ENCODE results near the gene UBE2Q1. TPM values are rescaled to one million over a fixed set of nuclear protein-coding genes. Genes with fewer than 3 reads are reported as not detected.

UBE2Q1 gene
- total and polyA plus RNA-seq, 2 donors (not counting 1 experiment from before 2014, with no cell fraction given), result 20.1 to 23.6 TPM

DNA sequence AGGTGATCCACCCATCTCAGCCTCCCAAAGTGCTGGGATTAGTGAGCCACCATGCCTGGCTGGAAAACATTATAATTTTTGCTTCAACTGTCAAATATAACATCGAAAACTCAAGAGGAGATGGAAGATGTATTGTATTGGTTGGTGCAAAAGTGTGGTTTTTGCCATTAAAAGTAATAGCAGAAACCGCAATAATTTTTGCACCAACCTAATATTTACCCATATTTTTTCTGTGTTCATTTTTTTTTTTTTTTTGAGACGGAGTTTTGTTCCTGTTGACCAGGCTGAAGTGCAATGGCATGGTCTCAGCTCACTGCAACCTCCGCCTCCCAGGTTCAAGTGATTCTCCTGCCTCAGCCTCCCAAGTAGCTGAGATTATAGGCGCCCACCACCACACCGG lies 29.2 kb downstream of the UBE2Q1 start:
- H3K4me1 ChIP-seq (ENCODE audit: control insufficient read depth, extremely low read depth, insufficient read depth, low read length), result no peaks in the 10 kb centered on the region
- no peaks in the 10 kb centered on the region for H3K36me3 ChIP-seq (ENCODE audit: control insufficient read depth, insufficient read depth, low read length)
- no peak overlapping the region for H3K9ac ChIP-seq (ENCODE audit: insufficient read depth, low read length)
- TF ChIP-seq, protein P1, sequence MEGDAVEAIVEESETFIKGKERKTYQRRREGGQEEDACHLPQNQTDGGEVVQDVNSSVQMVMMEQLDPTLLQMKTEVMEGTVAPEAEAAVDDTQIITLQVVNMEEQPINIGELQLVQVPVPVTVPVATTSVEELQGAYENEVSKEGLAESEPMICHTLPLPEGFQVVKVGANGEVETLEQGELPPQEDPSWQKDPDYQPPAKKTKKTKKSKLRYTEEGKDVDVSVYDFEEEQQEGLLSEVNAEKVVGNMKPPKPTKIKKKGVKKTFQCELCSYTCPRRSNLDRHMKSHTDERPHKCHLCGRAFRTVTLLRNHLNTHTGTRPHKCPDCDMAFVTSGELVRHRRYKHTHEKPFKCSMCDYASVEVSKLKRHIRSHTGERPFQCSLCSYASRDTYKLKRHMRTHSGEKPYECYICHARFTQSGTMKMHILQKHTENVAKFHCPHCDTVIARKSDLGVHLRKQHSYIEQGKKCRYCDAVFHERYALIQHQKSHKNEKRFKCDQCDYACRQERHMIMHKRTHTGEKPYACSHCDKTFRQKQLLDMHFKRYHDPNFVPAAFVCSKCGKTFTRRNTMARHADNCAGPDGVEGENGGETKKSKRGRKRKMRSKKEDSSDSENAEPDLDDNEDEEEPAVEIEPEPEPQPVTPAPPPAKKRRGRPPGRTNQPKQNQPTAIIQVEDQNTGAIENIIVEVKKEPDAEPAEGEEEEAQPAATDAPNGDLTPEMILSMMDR (conservative IDR thresholded peaks at IDR 0.05 in 1 of 2, IDR thresholded peaks at IDR 0.05 in 1 of 2; ENCODE audit: low read depth in 1 of 2, low read length in 2 of 2), result no peak
- TF ChIP-seq EZH2 (IDR thresholded peaks at IDR 0.05; ENCODE audit: low read length, missing control alignments), result no peak
- no peak overlapping the region for H2AFZ ChIP-seq (ENCODE audit: low read length)
- H3K4me3 ChIP-seq (replicated peaks in 1 of 4; ENCODE audit: control extremely low read depth in 1 of 4, insufficient read depth in 1 of 4, low read depth in 3 of 4, low read length in 4 of 4), result no peak overlapping the region
- no peaks in the 10 kb centered on the region for H3K9me3 ChIP-seq (ENCODE audit: control insufficient read depth, insufficient read depth, low read depth, low read length)
- H3K4me2 ChIP-seq (ENCODE audit: extremely low read depth, insufficient read depth, low read length), result no peak overlapping the region
- no peaks in the 10 kb centered on the region for H3K79me2 ChIP-seq (ENCODE audit: control insufficient read depth, insufficient read depth, low read length)
- no peak for DNase-seq (ENCODE audit: low read depth in 2 of 2)
- H3K27me3 ChIP-seq (ENCODE audit: control insufficient read depth, insufficient read depth, low read length), result peaks cover 4% of the 10 kb centered on the region
- H3K27ac ChIP-seq (ENCODE audit: insufficient read depth, low read length), result no peak overlapping the region
- H4K20me1 ChIP-seq (ENCODE audit: control insufficient read depth, extremely low read depth, insufficient read depth, low read length), result no peaks in the 10 kb centered on the region

DNA sequence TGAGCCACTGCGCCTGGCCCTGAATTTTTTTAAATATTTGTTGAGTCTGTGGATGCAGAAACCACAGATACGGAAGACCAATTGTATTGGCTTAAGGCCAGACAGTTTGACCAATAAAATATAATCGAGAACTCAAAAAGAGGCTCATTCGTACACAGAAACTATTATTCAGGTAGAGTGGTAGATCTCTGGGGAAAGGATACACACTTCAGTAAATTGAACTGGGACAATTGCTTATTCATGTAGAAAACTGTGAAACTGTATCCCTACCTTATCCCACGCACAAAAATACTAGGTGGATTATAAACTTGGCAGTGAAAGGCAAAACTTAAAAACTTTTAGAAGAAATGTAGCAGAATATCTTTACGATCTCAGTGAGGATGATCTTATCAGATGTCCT lies 31.3 kb downstream of the UBE2Q1 start:
- Histone ChIP-seq H4K20me1 (ENCODE audit: control insufficient read depth, extremely low read depth, insufficient read depth, low read length) (no peaks in the 10 kb centered on the region), H3K9me3 (ENCODE audit: control insufficient read depth, insufficient read depth, low read depth, low read length) (no peaks in the 10 kb centered on the region), H3K36me3 (ENCODE audit: control insufficient read depth, insufficient read depth, low read length) (no peaks in the 10 kb centered on the region), H3K27me3 (ENCODE audit: control insufficient read depth, insufficient read depth, low read length) (peaks cover 17% of the 10 kb centered on the region), H3K4me2 (ENCODE audit: extremely low read depth, insufficient read depth, low read length) (no peak overlapping the region), H3K79me2 (ENCODE audit: control insufficient read depth, insufficient read depth, low read length) (no peaks in the 10 kb centered on the region), H3K27ac (ENCODE audit: insufficient read depth, low read length) (no peak overlapping the region), H3K9ac (ENCODE audit: insufficient read depth, low read length) (no peak overlapping the region), H2AFZ (ENCODE audit: low read length) (no peak overlapping the region), H3K4me1 (ENCODE audit: control insufficient read depth, extremely low read depth, insufficient read depth, low read length) (no peaks in the 10 kb centered on the region), H3K4me3 (replicated peaks in 1 of 4; ENCODE audit: control extremely low read depth in 1 of 4, insufficient read depth in 1 of 4, low read depth in 3 of 4, low read length in 4 of 4) (no peak overlapping the region)
- DNase-seq (ENCODE audit: low read depth in 2 of 2), result no peak
- TF ChIP-seq, protein P1 (conservative IDR thresholded peaks at IDR 0.05 in 1 of 2, IDR thresholded peaks at IDR 0.05 in 1 of 2; ENCODE audit: low read depth in 1 of 2, low read length in 2 of 2), result no peak
- no peak for TF ChIP-seq EZH2 (IDR thresholded peaks at IDR 0.05; ENCODE audit: low read length, missing control alignments)

DNA sequence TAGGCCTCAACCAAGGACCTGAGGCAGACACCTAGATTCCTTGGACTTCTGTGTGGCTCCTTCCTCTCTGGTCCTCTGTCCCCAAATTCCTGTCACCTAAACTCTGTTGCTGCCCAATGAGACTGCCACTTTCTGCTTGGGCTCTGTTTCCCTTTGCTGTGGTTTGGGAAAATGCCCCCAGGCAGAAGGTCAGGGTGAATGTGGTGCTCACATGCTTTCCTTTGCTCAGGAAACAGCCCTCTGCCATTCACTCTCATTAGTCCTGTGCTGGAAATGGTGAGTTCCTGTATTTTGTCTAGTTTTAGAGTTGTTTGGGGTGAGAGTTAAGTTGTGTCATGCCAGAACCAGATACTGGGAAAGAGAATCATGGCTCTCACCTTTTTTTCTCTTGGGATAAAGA lies 33.6 kb downstream of the UBE2Q1 start:
- H3K79me2 ChIP-seq (ENCODE audit: control insufficient read depth, insufficient read depth, low read length), result no peaks in the 10 kb centered on the region
- H4K20me1 ChIP-seq (ENCODE audit: control insufficient read depth, extremely low read depth, insufficient read depth, low read length), result no peaks in the 10 kb centered on the region

More for the DNA sequence above, 33.6 kb downstream of the UBE2Q1 start:
- no peaks in the 10 kb centered on the region for H3K9me3 ChIP-seq (ENCODE audit: control insufficient read depth, insufficient read depth, low read depth, low read length)
- peaks cover 22% of the 10 kb centered on the region for H3K27me3 ChIP-seq (ENCODE audit: control insufficient read depth, insufficient read depth, low read length)
- no peak for DNase-seq (ENCODE audit: low read depth in 2 of 2)
- H3K27ac ChIP-seq (ENCODE audit: insufficient read depth, low read length), result no peak overlapping the region
- H3K4me3 ChIP-seq (replicated peaks in 1 of 4; ENCODE audit: control extremely low read depth in 1 of 4, insufficient read depth in 1 of 4, low read depth in 3 of 4, low read length in 4 of 4), result no peak overlapping the region
- no peaks in the 10 kb centered on the region for H3K36me3 ChIP-seq (ENCODE audit: control insufficient read depth, insufficient read depth, low read length)
- H3K4me1 ChIP-seq (ENCODE audit: control insufficient read depth, extremely low read depth, insufficient read depth, low read length), result no peaks in the 10 kb centered on the region
- no peak overlapping the region for H3K4me2 ChIP-seq (ENCODE audit: extremely low read depth, insufficient read depth, low read length)
- TF ChIP-seq, protein P1 (conservative IDR thresholded peaks at IDR 0.05 in 1 of 2, IDR thresholded peaks at IDR 0.05 in 1 of 2; ENCODE audit: low read depth in 1 of 2, low read length in 2 of 2), result no peak
- TF ChIP-seq EZH2 (IDR thresholded peaks at IDR 0.05; ENCODE audit: low read length, missing control alignments), result no peak
- H2AFZ ChIP-seq (ENCODE audit: low read length), result no peak overlapping the region
- H3K9ac ChIP-seq (ENCODE audit: insufficient read depth, low read length), result no peak overlapping the region

Data from fibroblast of lung (primary cell).